Measurements from ENCODE around the gene WDR41.
A peak's percentile ranks its signal among the peaks of the same experiment; 100 is the strongest.
"Not testable (repeated sequence)": the region's sequence is repeated elsewhere in the genome, so short reads cannot be mapped to it uniquely, and the experiment has no call there.

WDR41 gene

DNA sequence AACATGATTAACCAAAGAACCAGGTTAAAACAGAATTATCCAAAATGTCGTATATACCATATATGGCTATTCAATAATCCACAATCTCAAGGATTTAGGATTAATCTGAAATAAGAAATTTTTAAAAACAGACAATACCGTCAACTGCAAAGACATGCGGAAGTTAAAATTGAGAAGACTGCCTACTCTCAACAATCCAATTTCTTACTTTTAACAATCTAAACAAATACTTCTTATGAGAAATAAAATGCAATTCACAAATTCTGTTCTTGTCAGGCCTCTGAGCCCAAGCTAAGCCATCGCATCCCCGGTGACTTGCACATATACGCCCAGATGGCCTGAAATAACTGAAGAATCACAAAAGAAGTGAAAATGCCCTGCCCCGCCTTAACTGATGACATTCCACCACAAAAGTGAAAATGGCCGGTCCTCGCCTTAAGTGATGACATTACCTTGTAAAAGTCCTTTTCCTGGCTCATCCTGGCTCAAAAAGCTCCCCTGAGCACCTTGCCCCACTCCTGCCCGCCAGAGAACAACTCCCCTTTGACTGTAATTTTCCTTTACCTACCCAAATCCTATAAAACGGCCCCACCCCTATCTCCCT lies 1.3 kb downstream of the WDR41 start:
- Histone ChIP-seq H3K4me2 (ENCODE audit: insufficient read depth, low read length, poor library complexity, severe bottlenecking) (peak overlapping the region; percentile 39), H2AFZ (ENCODE audit: low read length) (peak overlapping the region; percentile 100), H3K27me3 (ENCODE audit: control insufficient read depth in 3 of 3, insufficient read depth in 3 of 3, low read depth in 1 of 3, low read length in 3 of 3) (peaks cover 0 to 17% (median 0%) of the 10 kb centered on the region in 3 experiments), H3K36me3 (replicated peaks in 1 of 2; ENCODE audit: control insufficient read depth in 2 of 2, insufficient read depth in 2 of 2, low read length in 2 of 2) (peaks cover 4 to 23% of the 10 kb centered on the region in 2 donors), H3K4me3 (ENCODE audit: low read length in 2 of 2) (peak overlapping the region; percentile 67 to 69)
- H4K8ac ChIP-seq (ENCODE audit: low read depth, low read length); H2AK5ac ChIP-seq (ENCODE audit: low read depth, low read length); H2BK5ac ChIP-seq (ENCODE audit: low read length); H3K4me1 ChIP-seq (ENCODE audit: control insufficient read depth in 2 of 2, insufficient read depth in 1 of 2, low read depth in 1 of 2, low read length in 2 of 2); H3K14ac ChIP-seq (ENCODE audit: low read length); H3K9ac ChIP-seq (ENCODE audit: low read depth, low read length, poor library complexity); H3K27ac ChIP-seq (replicated peaks; ENCODE audit: low read length); H3K18ac ChIP-seq (ENCODE audit: low read length); H2BK12ac ChIP-seq (ENCODE audit: low read length); H2BK15ac ChIP-seq (ENCODE audit: low read length); H3K4ac ChIP-seq (ENCODE audit: low read length); H2BK120ac ChIP-seq (ENCODE audit: low read depth, low read length); H3K9me3 ChIP-seq (replicated peaks in 1 of 2; ENCODE audit: control insufficient read depth in 2 of 2, insufficient read depth in 1 of 2, low read depth in 1 of 2, low read length in 2 of 2); H3K23ac ChIP-seq (ENCODE audit: low read depth, low read length, poor library complexity); DNase-seq (ENCODE audit: low spot score); H3K79me1 ChIP-seq (ENCODE audit: low read depth, low read length); H4K91ac ChIP-seq (ENCODE audit: low read depth, low read length, poor library complexity): not testable (repeated sequence)
- WGBS, 2 donors (ENCODE audit: extremely low coverage in 2 of 2, insufficient read length in 2 of 2, insufficient replicate concordance in 1 of 2) = no CpG with 5 or more reads among the region's 11 CpGs

DNA sequence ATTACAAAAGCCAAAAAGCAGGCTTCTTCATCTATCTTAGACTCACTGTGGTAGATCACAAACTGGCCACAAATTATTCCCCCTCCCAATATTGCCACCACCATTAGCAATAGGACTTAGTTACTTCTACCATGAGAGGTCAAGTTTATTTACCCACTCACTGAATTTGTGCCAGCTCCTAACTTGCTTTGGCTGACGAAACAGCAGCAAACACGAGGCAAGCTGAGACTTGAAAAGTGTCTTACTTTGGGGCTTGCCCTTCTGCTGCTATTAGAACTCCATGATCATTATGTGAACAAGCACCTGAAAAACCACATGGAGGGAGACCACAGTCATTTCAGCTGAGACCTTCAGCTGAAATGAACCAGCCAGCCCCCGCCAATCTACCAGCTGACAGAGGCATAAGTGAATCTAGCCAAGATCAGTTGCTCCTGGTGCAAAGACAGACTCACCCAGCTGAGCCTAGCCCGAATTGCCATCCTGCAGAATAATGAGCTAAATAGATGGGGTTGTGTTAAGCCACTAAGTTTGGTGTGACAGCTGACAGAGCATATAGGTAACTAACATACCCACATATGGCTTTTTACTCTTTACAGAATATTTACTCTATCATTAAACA lies 5.7 kb downstream of the WDR41 start:
- peaks cover 0 to 1% of the 10 kb centered on the region in 2 donors for H3K4me1 ChIP-seq (ENCODE audit: control insufficient read depth in 2 of 2, insufficient read depth in 1 of 2, low read depth in 1 of 2, low read length in 2 of 2)
- H2BK120ac ChIP-seq (ENCODE audit: low read depth, low read length) = no peak overlapping the region
- H2AK5ac ChIP-seq (ENCODE audit: low read depth, low read length) = no peak overlapping the region
- H3K9me3 ChIP-seq (replicated peaks in 1 of 2; ENCODE audit: control insufficient read depth in 2 of 2, insufficient read depth in 1 of 2, low read depth in 1 of 2, low read length in 2 of 2) = no peaks in the 10 kb centered on the region
- no CpG with 5 or more reads among the region's 4 CpGs for WGBS, 2 donors (ENCODE audit: extremely low coverage in 2 of 2, insufficient read length in 2 of 2, insufficient replicate concordance in 1 of 2)
- H3K4me3 ChIP-seq (ENCODE audit: low read length in 2 of 2) = no peak overlapping the region
- H3K4me2 ChIP-seq (ENCODE audit: insufficient read depth, low read length, poor library complexity, severe bottlenecking) = no peak overlapping the region
- peaks cover 7 to 46% of the 10 kb centered on the region in 2 donors for H3K36me3 ChIP-seq (replicated peaks in 1 of 2; ENCODE audit: control insufficient read depth in 2 of 2, insufficient read depth in 2 of 2, low read length in 2 of 2)
- no peak overlapping the region for H3K9ac ChIP-seq (ENCODE audit: low read depth, low read length, poor library complexity)
- H4K8ac ChIP-seq (ENCODE audit: low read depth, low read length) = no peak overlapping the region
- no peak overlapping the region for H3K18ac ChIP-seq (ENCODE audit: low read length)
- H3K27ac ChIP-seq (replicated peaks; ENCODE audit: low read length) = no peak overlapping the region
- H2BK12ac ChIP-seq (ENCODE audit: low read length) = no peak overlapping the region
- H2BK15ac ChIP-seq (ENCODE audit: low read length) = no peak overlapping the region
- no peak overlapping the region for H2AFZ ChIP-seq (ENCODE audit: low read length)
- H3K79me1 ChIP-seq (ENCODE audit: low read depth, low read length) = peaks cover 2% of the 10 kb centered on the region
- no peaks in the 10 kb centered on the region for H3K27me3 ChIP-seq (ENCODE audit: control insufficient read depth in 3 of 3, insufficient read depth in 3 of 3, low read depth in 1 of 3, low read length in 3 of 3)
- no peak overlapping the region for H3K4ac ChIP-seq (ENCODE audit: low read length)
- H2BK5ac ChIP-seq (ENCODE audit: low read length) = no peak overlapping the region
- no peak for DNase-seq (ENCODE audit: low spot score)
- no peak overlapping the region for H3K14ac ChIP-seq (ENCODE audit: low read length)
- no peak overlapping the region for H4K91ac ChIP-seq (ENCODE audit: low read depth, low read length, poor library complexity)
- no peak overlapping the region for H3K23ac ChIP-seq (ENCODE audit: low read depth, low read length, poor library complexity)

DNA sequence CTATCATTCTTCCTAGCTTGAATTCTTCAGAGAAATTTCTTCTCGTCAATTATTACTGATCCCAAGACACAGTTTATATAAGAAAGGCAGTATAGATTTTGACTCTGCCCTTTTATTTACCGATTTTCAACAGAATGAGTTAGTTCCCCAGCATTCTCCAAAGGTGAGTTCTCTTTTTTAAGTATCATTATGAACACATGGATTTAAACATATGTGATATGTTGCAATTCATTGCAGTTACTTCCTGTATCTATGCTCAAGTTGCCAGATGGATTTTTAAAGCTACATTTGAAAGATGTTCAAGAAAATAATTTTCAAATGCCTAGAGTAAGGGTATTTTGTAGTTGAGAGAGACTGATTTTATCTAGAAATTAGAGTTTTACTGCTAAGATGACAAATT lies 8.4 kb downstream of the WDR41 start:
- no peak overlapping the region for H3K23ac ChIP-seq (ENCODE audit: low read depth, low read length, poor library complexity)
- H2AK5ac ChIP-seq (ENCODE audit: low read depth, low read length) = no peak overlapping the region
- no peak overlapping the region for H3K4ac ChIP-seq (ENCODE audit: low read length)
- no peak overlapping the region for H3K14ac ChIP-seq (ENCODE audit: low read length)
- WGBS, 2 donors (ENCODE audit: extremely low coverage in 2 of 2, insufficient read length in 2 of 2, insufficient replicate concordance in 1 of 2) = no CpG with 5 or more reads among the region's 2 CpGs
- no peak overlapping the region for H4K8ac ChIP-seq (ENCODE audit: low read depth, low read length)
- H2BK5ac ChIP-seq (ENCODE audit: low read length) = no peak overlapping the region
- DNase-seq (ENCODE audit: low spot score) = no peak
- no peak overlapping the region for H3K27ac ChIP-seq (replicated peaks; ENCODE audit: low read length)
- no peak overlapping the region for H2BK12ac ChIP-seq (ENCODE audit: low read length)
- H3K9ac ChIP-seq (ENCODE audit: low read depth, low read length, poor library complexity) = no peak overlapping the region
- no peak overlapping the region for H2BK15ac ChIP-seq (ENCODE audit: low read length)
- peaks cover 2% of the 10 kb centered on the region for H3K79me1 ChIP-seq (ENCODE audit: low read depth, low read length)
- no peak overlapping the region for H3K4me2 ChIP-seq (ENCODE audit: insufficient read depth, low read length, poor library complexity, severe bottlenecking)
- H3K9me3 ChIP-seq (replicated peaks in 1 of 2; ENCODE audit: control insufficient read depth in 2 of 2, insufficient read depth in 1 of 2, low read depth in 1 of 2, low read length in 2 of 2) = no peaks in the 10 kb centered on the region
- H4K91ac ChIP-seq (ENCODE audit: low read depth, low read length, poor library complexity) = no peak overlapping the region
- H3K4me1 ChIP-seq (ENCODE audit: control insufficient read depth in 2 of 2, insufficient read depth in 1 of 2, low read depth in 1 of 2, low read length in 2 of 2) = no peaks in the 10 kb centered on the region
- no peak overlapping the region for H3K4me3 ChIP-seq (ENCODE audit: low read length in 2 of 2)
- H2AFZ ChIP-seq (ENCODE audit: low read length) = no peak overlapping the region
- no peaks in the 10 kb centered on the region for H3K27me3 ChIP-seq (ENCODE audit: control insufficient read depth in 3 of 3, insufficient read depth in 3 of 3, low read depth in 1 of 3, low read length in 3 of 3)
- H3K36me3 ChIP-seq (replicated peaks in 1 of 2; ENCODE audit: control insufficient read depth in 2 of 2, insufficient read depth in 2 of 2, low read length in 2 of 2) = peaks cover 7 to 53% of the 10 kb centered on the region in 2 donors
- no peak overlapping the region for H2BK120ac ChIP-seq (ENCODE audit: low read depth, low read length)
- H3K18ac ChIP-seq (ENCODE audit: low read length) = no peak overlapping the region

DNA sequence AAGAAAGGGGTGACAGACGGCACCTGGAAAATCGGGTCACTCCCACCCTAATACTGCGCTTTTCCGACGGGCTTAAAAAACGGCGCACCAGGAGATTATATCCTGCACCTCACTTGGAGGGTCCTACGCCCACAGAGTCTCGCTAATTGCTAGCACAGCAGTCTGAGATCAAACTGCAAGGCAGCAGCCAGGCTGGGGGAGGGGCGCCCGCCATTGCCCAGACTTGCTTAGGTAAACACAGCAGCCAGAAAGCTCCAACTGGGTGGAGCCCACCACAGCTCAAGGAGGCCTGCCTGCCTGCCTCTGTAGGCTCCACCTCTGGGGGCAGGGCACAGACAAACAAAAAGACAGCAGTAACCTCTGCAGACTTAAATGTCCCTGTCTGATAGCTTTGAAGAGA lies 17.1 kb downstream of the WDR41 start:
- not testable (repeated sequence) for H3K36me3 ChIP-seq (replicated peaks in 1 of 2; ENCODE audit: control insufficient read depth in 2 of 2, insufficient read depth in 2 of 2, low read length in 2 of 2); H3K9me3 ChIP-seq (replicated peaks in 1 of 2; ENCODE audit: control insufficient read depth in 2 of 2, insufficient read depth in 1 of 2, low read depth in 1 of 2, low read length in 2 of 2); H4K8ac ChIP-seq (ENCODE audit: low read depth, low read length); H3K4ac ChIP-seq (ENCODE audit: low read length); H3K18ac ChIP-seq (ENCODE audit: low read length); H3K4me1 ChIP-seq (ENCODE audit: control insufficient read depth in 2 of 2, insufficient read depth in 1 of 2, low read depth in 1 of 2, low read length in 2 of 2); H2AK5ac ChIP-seq (ENCODE audit: low read depth, low read length); H3K79me1 ChIP-seq (ENCODE audit: low read depth, low read length); H2BK12ac ChIP-seq (ENCODE audit: low read length); H3K4me3 ChIP-seq (ENCODE audit: low read length in 2 of 2); DNase-seq (ENCODE audit: low spot score); H4K91ac ChIP-seq (ENCODE audit: low read depth, low read length, poor library complexity); H2BK120ac ChIP-seq (ENCODE audit: low read depth, low read length); H3K27ac ChIP-seq (replicated peaks; ENCODE audit: low read length); H2BK5ac ChIP-seq (ENCODE audit: low read length); H3K4me2 ChIP-seq (ENCODE audit: insufficient read depth, low read length, poor library complexity, severe bottlenecking); H3K9ac ChIP-seq (ENCODE audit: low read depth, low read length, poor library complexity); H2AFZ ChIP-seq (ENCODE audit: low read length); H3K27me3 ChIP-seq (ENCODE audit: control insufficient read depth in 3 of 3, insufficient read depth in 3 of 3, low read depth in 1 of 3, low read length in 3 of 3); H3K14ac ChIP-seq (ENCODE audit: low read length); H2BK15ac ChIP-seq (ENCODE audit: low read length); H3K23ac ChIP-seq (ENCODE audit: low read depth, low read length, poor library complexity)
- no CpG with 5 or more reads among the region's 11 CpGs for WGBS, 2 donors (ENCODE audit: extremely low coverage in 2 of 2, insufficient read length in 2 of 2, insufficient replicate concordance in 1 of 2)
